HG03558 (cell line): Measurements from ENCODE around the gene RYR2.
"Not testable (repeated sequence)": the region's sequence is repeated elsewhere in the genome, so short reads cannot be mapped to it uniquely, and the experiment has no call there.

Experiments used
- ATAC-seq: cut with Tn5 transposase; IDR thresholded peaks from one replicate; pipeline ENCODE4 v1.9.1; 2021; ENCODE audit warnings: moderate number of reproducible peaks; ENCODE audit not compliant: unreplicated experiment; ENCODE audit errors: extremely low read depth

Gene RYR2

GRCh38 chr1:237070519-237070918 lies 28.5 kb downstream of the RYR2 start:
- no peak for ATAC-seq

- no peak for ATAC-seq
Measured at GRCh38 chr1:237071641-237072420, 29.8 kb downstream of the RYR2 start.

- ATAC-seq = no peak
Measured at GRCh38 chr1:237074371-237075117, 32.6 kb downstream of the RYR2 start.

- ATAC-seq = no peak
Measured at GRCh38 chr1:237084341-237085077, 42.5 kb downstream of the RYR2 start.

GRCh38 chr1:237091691-237092090 lies 49.7 kb downstream of the RYR2 start:
- no peak for ATAC-seq

GRCh38 chr1:237093691-237094090 lies 51.7 kb downstream of the RYR2 start:
- ATAC-seq = no peak

GRCh38 chr1:237098541-237098940 lies 56.6 kb downstream of the RYR2 start:
- ATAC-seq = no peak

GRCh38 chr1:237103021-237103420 lies 61.0 kb downstream of the RYR2 start:
- no peak for ATAC-seq

- ATAC-seq = no peak
Measured at GRCh38 chr1:237104096-237104495, 62.1 kb downstream of the RYR2 start.

- ATAC-seq = no peak
Measured at GRCh38 chr1:237105826-237106225, 63.8 kb downstream of the RYR2 start.

- ATAC-seq = no peak
Measured at GRCh38 chr1:237108297-237109040, 66.5 kb downstream of the RYR2 start.

GRCh38 chr1:237111807-237112206 lies 69.8 kb downstream of the RYR2 start:
- ATAC-seq = no peak

GRCh38 chr1:237112663-237113062 lies 70.7 kb downstream of the RYR2 start:
- no peak for ATAC-seq

GRCh38 chr1:237115035-237115434 lies 73.1 kb downstream of the RYR2 start:
- no peak for ATAC-seq

GRCh38 chr1:237119091-237119490 lies 77.1 kb downstream of the RYR2 start:
- ATAC-seq = no peak

- no peak for ATAC-seq
Measured at GRCh38 chr1:237120683-237121082, 78.7 kb downstream of the RYR2 start.

GRCh38 chr1:237124856-237125462 lies 83.0 kb downstream of the RYR2 start:
- no peak for ATAC-seq

- no peak for ATAC-seq
Measured at GRCh38 chr1:237126180-237126579, 84.2 kb downstream of the RYR2 start.

GRCh38 chr1:237127301-237127700 lies 85.3 kb downstream of the RYR2 start:
- not testable (repeated sequence) for ATAC-seq

GRCh38 chr1:237133921-237134320 lies 91.9 kb downstream of the RYR2 start:
- no peak for ATAC-seq
